NCI-H2196 treated with DMSO at 0.1 percent for 48 hours (cell line): ENCODE data around the gene TACO1.

Source experiments
- DNase-seq: peaks from one replicate; lab custom pipeline; 2025; ENCODE audit not compliant: unreplicated experiment; lab: John Stamatoyannopoulos, UW

TACO1 gene

GRCh38 chr17:63635787-63636186 is 35.1 kb downstream of the TACO1 start:
- no peak for DNase-seq

- no peak for DNase-seq
Observed at GRCh38 chr17:63639125-63639524, 38.4 kb downstream of the TACO1 start.

- no peak for DNase-seq
Observed at GRCh38 chr17:63640038-63640437, 39.3 kb downstream of the TACO1 start.

- DNase-seq: no peak
Observed at GRCh38 chr17:63641692-63642448, 41.2 kb downstream of the TACO1 start.

- no peak for DNase-seq
Observed at GRCh38 chr17:63644846-63645245, 44.2 kb downstream of the TACO1 start.

- DNase-seq: no peak
Observed at GRCh38 chr17:63645775-63646487, 45.2 kb downstream of the TACO1 start.

GRCh38 chr17:63646488-63646806 is 45.8 kb downstream of the TACO1 start:
- no peak for DNase-seq

GRCh38 chr17:63647065-63647725 is 46.5 kb downstream of the TACO1 start:
- no peak for DNase-seq

- no peak for DNase-seq
Observed at GRCh38 chr17:63647936-63648335, 47.2 kb downstream of the TACO1 start.

GRCh38 chr17:63649813-63650212 is 49.1 kb downstream of the TACO1 start:
- no peak for DNase-seq

GRCh38 chr17:63652106-63652505 is 51.4 kb downstream of the TACO1 start:
- DNase-seq: no peak

- no peak for DNase-seq
Observed at GRCh38 chr17:63653050-63653449, 52.4 kb downstream of the TACO1 start.

GRCh38 chr17:63657786-63658185 is 57.1 kb downstream of the TACO1 start:
- no peak for DNase-seq
